GM19467 (cell line): ENCODE data around the gene GPT2.
A peak's percentile ranks its signal among the peaks of the same experiment; 100 is the strongest.
"Not testable (repeated sequence)": the region's sequence is repeated elsewhere in the genome, so short reads cannot be mapped to it uniquely, and the experiment has no call there.

ENCODE experiments used
- ATAC-seq: cut with Tn5 transposase; IDR thresholded peaks from one replicate; pipeline ENCODE4 v1.9.1; 2021; ENCODE audit warnings: mild to moderate bottlenecking, moderate library complexity; ENCODE audit not compliant: unreplicated experiment

GPT2 gene

GRCh38 chr16:46918400-46918799, 34.2 kb downstream of the GPT2 start:
- ATAC-seq: no peak

GRCh38 chr16:46918905-46919792, 35.0 kb downstream of the GPT2 start:
- ATAC-seq: peak; percentile 88

GRCh38 chr16:46920402-46921068, 36.4 kb downstream of the GPT2 start:
- ATAC-seq: no peak

GRCh38 chr16:46922239-46922638, 38.1 kb downstream of the GPT2 start:
- no peak for ATAC-seq

GRCh38 chr16:46923513-46924295, 39.5 kb downstream of the GPT2 start:
- no peak for ATAC-seq

- ATAC-seq: no peak
Measured at GRCh38 chr16:46924402-46924801, 40.2 kb downstream of the GPT2 start.

GRCh38 chr16:46926470-46927225, 42.5 kb downstream of the GPT2 start:
- ATAC-seq: no peak

- ATAC-seq: no peak
Measured at GRCh38 chr16:46927273-46927672, 43.1 kb downstream of the GPT2 start.

GRCh38 chr16:46928811-46929210, 44.6 kb downstream of the GPT2 start:
- ATAC-seq: no peak

GRCh38 chr16:46929378-46930332, 45.5 kb downstream of the GPT2 start:
- peak; percentile 69 for ATAC-seq

- no peak for ATAC-seq
Measured at GRCh38 chr16:46930861-46931260, 46.7 kb downstream of the GPT2 start.

- ATAC-seq: no peak
Measured at GRCh38 chr16:46932802-46933201, 48.6 kb downstream of the GPT2 start.

GRCh38 chr16:46937536-46937935, 53.4 kb downstream of the GPT2 start:
- ATAC-seq: no peak

- not testable (repeated sequence) for ATAC-seq
Measured at GRCh38 chr16:46944713-46945112, 60.6 kb downstream of the GPT2 start.

GRCh38 chr16:46947900-46948547, 63.9 kb downstream of the GPT2 start:
- ATAC-seq: no peak

- ATAC-seq: no peak
Measured at GRCh38 chr16:46948548-46949166, 64.5 kb downstream of the GPT2 start.

- no peak for ATAC-seq
Measured at GRCh38 chr16:46949241-46949892, 65.2 kb downstream of the GPT2 start.

- no peak for ATAC-seq
Measured at GRCh38 chr16:46950009-46950408, 65.8 kb downstream of the GPT2 start.
